ENCODE data around the gene SPG11.

Gene SPG11, protein sequence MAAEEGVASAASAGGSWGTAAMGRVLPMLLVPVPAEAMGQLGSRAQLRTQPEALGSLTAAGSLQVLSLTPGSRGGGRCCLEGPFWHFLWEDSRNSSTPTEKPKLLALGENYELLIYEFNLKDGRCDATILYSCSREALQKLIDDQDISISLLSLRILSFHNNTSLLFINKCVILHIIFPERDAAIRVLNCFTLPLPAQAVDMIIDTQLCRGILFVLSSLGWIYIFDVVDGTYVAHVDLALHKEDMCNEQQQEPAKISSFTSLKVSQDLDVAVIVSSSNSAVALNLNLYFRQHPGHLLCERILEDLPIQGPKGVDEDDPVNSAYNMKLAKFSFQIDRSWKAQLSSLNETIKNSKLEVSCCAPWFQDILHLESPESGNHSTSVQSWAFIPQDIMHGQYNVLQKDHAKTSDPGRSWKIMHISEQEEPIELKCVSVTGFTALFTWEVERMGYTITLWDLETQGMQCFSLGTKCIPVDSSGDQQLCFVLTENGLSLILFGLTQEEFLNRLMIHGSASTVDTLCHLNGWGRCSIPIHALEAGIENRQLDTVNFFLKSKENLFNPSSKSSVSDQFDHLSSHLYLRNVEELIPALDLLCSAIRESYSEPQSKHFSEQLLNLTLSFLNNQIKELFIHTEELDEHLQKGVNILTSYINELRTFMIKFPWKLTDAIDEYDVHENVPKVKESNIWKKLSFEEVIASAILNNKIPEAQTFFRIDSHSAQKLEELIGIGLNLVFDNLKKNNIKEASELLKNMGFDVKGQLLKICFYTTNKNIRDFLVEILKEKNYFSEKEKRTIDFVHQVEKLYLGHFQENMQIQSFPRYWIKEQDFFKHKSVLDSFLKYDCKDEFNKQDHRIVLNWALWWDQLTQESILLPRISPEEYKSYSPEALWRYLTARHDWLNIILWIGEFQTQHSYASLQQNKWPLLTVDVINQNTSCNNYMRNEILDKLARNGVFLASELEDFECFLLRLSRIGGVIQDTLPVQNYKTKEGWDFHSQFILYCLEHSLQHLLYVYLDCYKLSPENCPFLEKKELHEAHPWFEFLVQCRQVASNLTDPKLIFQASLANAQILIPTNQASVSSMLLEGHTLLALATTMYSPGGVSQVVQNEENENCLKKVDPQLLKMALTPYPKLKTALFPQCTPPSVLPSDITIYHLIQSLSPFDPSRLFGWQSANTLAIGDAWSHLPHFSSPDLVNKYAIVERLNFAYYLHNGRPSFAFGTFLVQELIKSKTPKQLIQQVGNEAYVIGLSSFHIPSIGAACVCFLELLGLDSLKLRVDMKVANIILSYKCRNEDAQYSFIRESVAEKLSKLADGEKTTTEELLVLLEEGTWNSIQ (N-terminal part only)

GRCh38 chr15:44663410-44664308 is at the start of gene SPG11:
TSS of gene SPG11 (minus strand) at chr15:44663662. CDS start at chr15:44663647, 15 bp downstream.
- DNase-seq (ENCODE audit: low read depth), result peak; percentile 97
- H3K4me3 ChIP-seq (ENCODE audit: low read length), result peak within 1 kb of the TSS; percentile 91
- TF ChIP-seq CTCF (conservative IDR thresholded peaks at IDR 0.05; ENCODE audit: low read length), result peak; percentile 84

DNA sequence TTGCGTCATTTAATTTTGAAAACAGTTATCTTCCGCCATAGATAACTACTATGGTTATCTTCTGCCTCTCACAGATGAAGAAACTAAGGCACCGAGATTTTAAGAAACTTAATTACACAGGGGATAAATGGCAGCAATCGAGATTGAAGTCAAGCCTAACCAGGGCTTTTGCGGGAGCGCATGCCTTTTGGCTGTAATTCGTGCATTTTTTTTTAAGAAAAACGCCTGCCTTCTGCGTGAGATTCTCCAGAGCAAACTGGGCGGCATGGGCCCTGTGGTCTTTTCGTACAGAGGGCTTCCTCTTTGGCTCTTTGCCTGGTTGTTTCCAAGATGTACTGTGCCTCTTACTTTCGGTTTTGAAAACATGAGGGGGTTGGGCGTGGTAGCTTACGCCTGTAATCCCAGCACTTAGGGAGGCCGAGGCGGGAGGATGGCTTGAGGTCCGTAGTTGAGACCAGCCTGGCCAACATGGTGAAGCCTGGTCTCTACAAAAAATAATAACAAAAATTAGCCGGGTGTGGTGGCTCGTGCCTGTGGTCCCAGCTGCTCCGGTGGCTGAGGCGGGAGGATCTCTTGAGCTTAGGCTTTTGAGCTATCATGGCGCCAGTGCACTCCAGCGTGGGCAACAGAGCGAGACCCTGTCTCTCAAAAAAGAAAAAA is 49.0 kb upstream of the SPG11 start:
- peak; percentile 84 for DNase-seq (ENCODE audit: low read depth)
- H3K4me3 ChIP-seq (ENCODE audit: low read length), result peak overlapping the region; percentile 83
- no peak for TF ChIP-seq CTCF (conservative IDR thresholded peaks at IDR 0.05; ENCODE audit: low read length)

DNA sequence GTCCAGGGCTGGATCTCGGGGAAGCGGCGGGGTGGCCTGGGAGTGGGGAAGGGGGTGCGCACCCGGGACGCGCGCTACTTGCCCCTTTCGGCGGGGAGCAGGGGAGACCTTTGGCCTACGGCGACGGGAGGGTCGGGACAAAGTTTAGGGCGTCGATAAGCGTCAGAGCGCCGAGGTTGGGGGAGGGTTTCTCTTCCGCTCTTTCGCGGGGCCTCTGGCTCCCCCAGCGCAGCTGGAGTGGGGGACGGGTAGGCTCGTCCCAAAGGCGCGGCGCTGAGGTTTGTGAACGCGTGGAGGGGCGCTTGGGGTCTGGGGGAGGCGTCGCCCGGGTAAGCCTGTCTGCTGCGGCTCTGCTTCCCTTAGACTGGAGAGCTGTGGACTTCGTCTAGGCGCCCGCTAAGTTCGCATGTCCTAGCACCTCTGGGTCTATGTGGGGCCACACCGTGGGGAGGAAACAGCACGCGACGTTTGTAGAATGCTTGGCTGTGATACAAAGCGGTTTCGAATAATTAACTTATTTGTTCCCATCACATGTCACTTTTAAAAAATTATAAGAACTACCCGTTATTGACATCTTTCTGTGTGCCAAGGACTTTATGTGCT is 48.4 kb upstream of the SPG11 start:
- peak overlapping the region; percentile 83 for H3K4me3 ChIP-seq (ENCODE audit: low read length)
- no peak for TF ChIP-seq CTCF (conservative IDR thresholded peaks at IDR 0.05; ENCODE audit: low read length)
- peak; percentile 30 for DNase-seq (ENCODE audit: low read depth)

- no peak for TF ChIP-seq CTCF (conservative IDR thresholded peaks at IDR 0.05; ENCODE audit: low read length)
- DNase-seq (ENCODE audit: low read depth), result peak; percentile 94
- peak within 1 kb of the TSS; percentile 83 for H3K4me3 ChIP-seq (ENCODE audit: low read length)
Measured at GRCh38 chr15:44711096-44711742, 47.8 kb upstream of the SPG11 start, which contains the start of the genes B2M and PATL2. TSS of gene B2M (plus strand) at chr15:44711517. CDS start at chr15:44711547, 30 bp downstream. TSS of gene PATL2 (minus strand) at chr15:44711323. CDS start at chr15:44676490, 34,833 bp downstream.

DNA sequence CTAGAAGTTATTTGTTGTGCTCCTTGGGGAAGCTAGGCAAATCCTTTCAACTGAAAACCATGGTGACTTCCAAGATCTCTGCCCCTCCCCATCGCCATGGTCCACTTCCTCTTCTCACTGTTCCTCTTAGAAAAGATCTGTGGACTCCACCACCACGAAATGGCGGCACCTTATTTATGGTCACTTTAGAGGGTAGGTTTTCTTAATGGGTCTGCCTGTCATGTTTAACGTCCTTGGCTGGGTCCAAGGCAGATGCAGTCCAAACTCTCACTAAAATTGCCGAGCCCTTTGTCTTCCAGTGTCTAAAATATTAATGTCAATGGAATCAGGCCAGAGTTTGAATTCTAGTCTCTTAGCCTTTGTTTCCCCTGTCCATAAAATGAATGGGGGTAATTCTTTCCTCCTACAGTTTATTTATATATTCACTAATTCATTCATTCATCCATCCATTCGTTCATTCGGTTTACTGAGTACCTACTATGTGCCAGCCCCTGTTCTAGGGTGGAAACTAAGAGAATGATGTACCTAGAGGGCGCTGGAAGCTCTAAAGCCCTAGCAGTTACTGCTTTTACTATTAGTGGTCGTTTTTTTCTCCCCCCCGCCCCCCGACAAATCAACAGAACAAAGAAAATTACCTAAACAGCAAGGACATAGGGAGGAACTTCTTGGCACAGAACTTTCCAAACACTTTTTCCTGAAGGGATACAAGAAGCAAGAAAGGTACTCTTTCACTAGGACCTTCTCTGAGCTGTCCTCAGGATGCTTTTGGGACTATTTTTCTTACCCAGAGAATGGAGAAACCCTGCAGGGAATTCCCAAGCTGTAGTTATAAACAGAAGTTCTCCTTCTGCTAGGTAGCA is 47.0 kb upstream of the SPG11 start:
- peak; percentile 51 for TF ChIP-seq CTCF (conservative IDR thresholded peaks at IDR 0.05; ENCODE audit: low read length)
- DNase-seq (ENCODE audit: low read depth), result peak; percentile 22

More for the DNA sequence above, 47.0 kb upstream of the SPG11 start:
- peak overlapping the region; percentile 83 for H3K4me3 ChIP-seq (ENCODE audit: low read length)
